ENCODE measurements around the gene TSPAN19. TPM values are rescaled to one million over a fixed set of nuclear protein-coding genes. Genes with fewer than 3 reads are reported as not detected.

Gene TSPAN19
- total and polyA plus RNA-seq, 2 donors (not counting 3 experiments of a cell fraction or from before 2014, with no cell fraction given) = not detected

GRCh38 chr12:85017618-85018017 lies 18.5 kb downstream of the TSPAN19 start:
- Histone ChIP-seq H3K9me1 (replicated peaks; ENCODE audit: control insufficient read depth, extremely low read depth, insufficient read depth, low read length) (no peaks in the 10 kb centered on the region), H3K4me3 (replicated peaks in 1 of 3; ENCODE audit: insufficient read depth in 1 of 3, low read depth in 1 of 3, low read length in 3 of 3) (no peak overlapping the region), H3K36me3 (ENCODE audit: control insufficient read depth in 2 of 2, extremely low read depth in 1 of 2, insufficient read depth in 2 of 2, low read length in 2 of 2) (no peaks in the 10 kb centered on the region), H3K4me1 (ENCODE audit: control insufficient read depth, extremely low read depth, insufficient read depth, low read length) (peaks cover 6% of the 10 kb centered on the region), H3K4me2 (ENCODE audit: insufficient read depth, low read length) (no peak overlapping the region), H3K27me3 (ENCODE audit: control insufficient read depth in 2 of 2, insufficient read depth in 2 of 2, low read length in 2 of 2) (no peaks in the 10 kb centered on the region), H3K27ac (ENCODE audit: insufficient read depth, low read depth, low read length) (no peak overlapping the region), H3K9me3 (replicated peaks; ENCODE audit: control insufficient read depth, insufficient read depth, low read length) (no peaks in the 10 kb centered on the region), H3K79me2 (ENCODE audit: control insufficient read depth, insufficient read depth, low read length) (no peaks in the 10 kb centered on the region), H4K20me1 (replicated peaks; ENCODE audit: control insufficient read depth, extremely low read depth, insufficient read depth, low read length) (no peaks in the 10 kb centered on the region), H3K9ac (replicated peaks; ENCODE audit: extremely low read depth, insufficient read depth, low read length) (no peak overlapping the region), H2AFZ (ENCODE audit: low read depth, low read length) (no peak overlapping the region)
- dilution Hi-C loops (cut with MboI; ENCODE audit: extremely low pct_ligation_motif_present, low sequenced_read_pairs) (no loop called here), intact Hi-C loops (cut with micrococcal nuclease) (no loop called here)
- DNase-seq (ENCODE audit: low read depth, low spot score) = no peak
- ChIA-PET CTCF (interaction anchor here (1.5 kb wide), 1 partner anchor 10 kb away, joined by 3 read pairs; no protein-coding TSS in a partner anchor), POLR2A (no interaction called here)
- peak; percentile 46 for TF ChIP-seq GATA2 (IDR thresholded peaks at IDR 0.05; ENCODE audit: insufficient read depth, insufficient read length, low read depth, low read length)
- no peak for TF ChIP-seq POLR2A (IDR thresholded peaks at IDR 0.05; ENCODE audit: low read depth, low read length)
- no peak for FAIRE-seq
- BruUV-seq (replicated peaks) = no TSS peak

GRCh38 chr12:85017133-85017532 lies 18.9 kb downstream of the TSPAN19 start:
- Histone ChIP-seq H3K36me3 (ENCODE audit: control insufficient read depth in 2 of 2, extremely low read depth in 1 of 2, insufficient read depth in 2 of 2, low read length in 2 of 2) (no peaks in the 10 kb centered on the region), H3K27ac (ENCODE audit: insufficient read depth, low read depth, low read length) (no peak overlapping the region), H3K9ac (replicated peaks; ENCODE audit: extremely low read depth, insufficient read depth, low read length) (no peak overlapping the region), H3K4me1 (ENCODE audit: control insufficient read depth, extremely low read depth, insufficient read depth, low read length) (peaks cover 6% of the 10 kb centered on the region), H4K20me1 (replicated peaks; ENCODE audit: control insufficient read depth, extremely low read depth, insufficient read depth, low read length) (no peaks in the 10 kb centered on the region), H3K4me3 (replicated peaks in 1 of 3; ENCODE audit: insufficient read depth in 1 of 3, low read depth in 1 of 3, low read length in 3 of 3) (no peak overlapping the region), H3K9me3 (replicated peaks; ENCODE audit: control insufficient read depth, insufficient read depth, low read length) (no peaks in the 10 kb centered on the region), H3K9me1 (replicated peaks; ENCODE audit: control insufficient read depth, extremely low read depth, insufficient read depth, low read length) (no peaks in the 10 kb centered on the region), H3K79me2 (ENCODE audit: control insufficient read depth, insufficient read depth, low read length) (no peaks in the 10 kb centered on the region), H3K27me3 (ENCODE audit: control insufficient read depth in 2 of 2, insufficient read depth in 2 of 2, low read length in 2 of 2) (no peaks in the 10 kb centered on the region), H2AFZ (ENCODE audit: low read depth, low read length) (peak overlapping the region; percentile 72), H3K4me2 (ENCODE audit: insufficient read depth, low read length) (no peak overlapping the region)
- TF ChIP-seq MAX (IDR thresholded peaks at IDR 0.05; ENCODE audit: insufficient read depth, insufficient read length) = no peak
- TF ChIP-seq POLR2A (IDR thresholded peaks at IDR 0.05; ENCODE audit: low read depth, low read length) = no peak
- no peak for TF ChIP-seq MYC (IDR thresholded peaks at IDR 0.05; ENCODE audit: low read depth, low read length)
- no peak for TF ChIP-seq GATA2 (IDR thresholded peaks at IDR 0.05; ENCODE audit: insufficient read depth, insufficient read length, low read depth, low read length)
- dilution Hi-C loops (cut with MboI; ENCODE audit: extremely low pct_ligation_motif_present, low sequenced_read_pairs) = no loop called here
- intact Hi-C loops (cut with micrococcal nuclease) = no loop called here
- no TSS peak for BruUV-seq (replicated peaks)
- CTCF ChIA-PET = interaction anchor here (1.5 kb wide), 1 partner anchor 9 kb away, joined by 3 read pairs; no protein-coding TSS in a partner anchor
- DNase-seq (ENCODE audit: low read depth, low spot score) (no peak), FAIRE-seq (no peak)
- POLR2A ChIA-PET = no interaction called here
